ENCODE measurements around the gene LGALS13. TPM values are rescaled to one million over a fixed set of nuclear protein-coding genes. Genes with fewer than 3 reads are reported as not detected.

Gene LGALS13
- total RNA-seq, 1 experiment from 2014 or later, result not detected

- DNase-seq (ENCODE audit: low read depth), result no peak
These were observed 15.4 kb downstream of the LGALS13 start for GRCh38 chr19:39617745-39618144.

- DNase-seq (ENCODE audit: low read depth), result no peak
These were observed 21.6 kb downstream of the LGALS13 start for GRCh38 chr19:39623946-39624345.

- DNase-seq (ENCODE audit: low read depth), result peak; percentile 9
These were observed 25.3 kb downstream of the LGALS13 start for GRCh38 chr19:39627631-39628030.

GRCh38 chr19:39631178-39631577, 28.9 kb downstream of the LGALS13 start:
- peak; percentile 11 for DNase-seq (ENCODE audit: low read depth)

GRCh38 chr19:39631626-39632025, 29.3 kb downstream of the LGALS13 start:
- DNase-seq (ENCODE audit: low read depth), result no peak

- DNase-seq (ENCODE audit: low read depth), result no peak
These were observed 35.6 kb downstream of the LGALS13 start for GRCh38 chr19:39637891-39638290.

GRCh38 chr19:39641773-39642172, 39.4 kb downstream of the LGALS13 start:
- no peak for DNase-seq (ENCODE audit: low read depth)

- DNase-seq (ENCODE audit: low read depth), result no peak
These were observed 41.3 kb downstream of the LGALS13 start for GRCh38 chr19:39643591-39643990.

- DNase-seq (ENCODE audit: low read depth), result peak; percentile 22
These were observed 43.6 kb downstream of the LGALS13 start for GRCh38 chr19:39645800-39646411.

GRCh38 chr19:39647918-39648317, 45.6 kb downstream of the LGALS13 start:
- DNase-seq (ENCODE audit: low read depth), result no peak

GRCh38 chr19:39655613-39656012, 53.3 kb downstream of the LGALS13 start, which contains the start of gene LGALS16:
Gene LGALS16 (plus strand): TSS chr19:39655913. CDS start chr19:39655962, 49 bp downstream.
- DNase-seq (ENCODE audit: low read depth), result no peak

Other genes starting within 250 kb of the LGALS13 start
- gene PAF1, start 211.4 kb upstream of the LGALS13 start, total RNA-seq (2014; rRNA removed; shearing (Covaris generic)), result 69.0 and 79.3 TPM in 2 replicates
- 46.7 and 47.3 TPM in 2 replicates for gene MED29, start 211.1 kb upstream of the LGALS13 start, total RNA-seq (2014; rRNA removed; shearing (Covaris generic))
- gene ZFP36, start 195.7 kb upstream of the LGALS13 start, total RNA-seq (2014; rRNA removed; shearing (Covaris generic)), result 6.0 and 10.8 TPM in 2 replicates
- 8.6 and 11.7 TPM in 2 replicates for gene PLEKHG2, start 189.9 kb upstream of the LGALS13 start, total RNA-seq (2014; rRNA removed; shearing (Covaris generic))
- gene RPS16, start 166.6 kb upstream of the LGALS13 start, total RNA-seq (2014; rRNA removed; shearing (Covaris generic)), result 26.6 and 28.7 TPM in 2 replicates
- gene SUPT5H, start 156.9 kb upstream of the LGALS13 start, total RNA-seq (2014; rRNA removed; shearing (Covaris generic)), result 68.4 and 97.7 TPM in 2 replicates
- gene TIMM50, start 121.7 kb upstream of the LGALS13 start, total RNA-seq (2014; rRNA removed; shearing (Covaris generic)), result 88.1 and 93.0 TPM in 2 replicates
- gene DLL3, start 103.6 kb upstream of the LGALS13 start, total RNA-seq (2014; rRNA removed; shearing (Covaris generic)), result 0.86 and 2.3 TPM in 2 replicates
- gene SELENOV, start 87.4 kb upstream of the LGALS13 start, total RNA-seq (2014; rRNA removed; shearing (Covaris generic)), result not detected in 2 replicates
- 7.4 and 8.9 TPM in 2 replicates for gene EID2B, start 69.7 kb upstream of the LGALS13 start, total RNA-seq (2014; rRNA removed; shearing (Covaris generic))
- 16.4 and 20.0 TPM in 2 replicates for gene EID2, start 62.4 kb upstream of the LGALS13 start, total RNA-seq (2014; rRNA removed; shearing (Covaris generic))
- not detected in 2 replicates for gene LGALS16, start 53.4 kb downstream of the LGALS13 start, total RNA-seq (2014; rRNA removed; shearing (Covaris generic))
- not detected in 2 replicates for gene LGALS14, start 102.0 kb downstream of the LGALS13 start, total RNA-seq (2014; rRNA removed; shearing (Covaris generic))
- gene CLC, start 135.5 kb downstream of the LGALS13 start, total RNA-seq (2014; rRNA removed; shearing (Covaris generic)), result not detected in 2 replicates
- not detected in 2 replicates for gene LEUTX, start 176.3 kb downstream of the LGALS13 start, total RNA-seq (2014; rRNA removed; shearing (Covaris generic))
- gene DYRK1B, start 231.6 kb downstream of the LGALS13 start, total RNA-seq (2014; rRNA removed; shearing (Covaris generic)), result 4.9 and 10.6 TPM in 2 replicates
- gene FBL, start 243.9 kb downstream of the LGALS13 start, total RNA-seq (2014; rRNA removed; shearing (Covaris generic)), result 153 and 191 TPM in 2 replicates